NCI-H748 (cell line): Measurements from ENCODE around the gene PLA2R1.

Source experiments
- DNase-seq: peaks from one replicate; lab custom pipeline; 2025; ENCODE audit not compliant: unreplicated experiment; lab: John Stamatoyannopoulos, UW

Gene PLA2R1

GRCh38 chr2:159938395-159938794, 124.0 kb downstream of the PLA2R1 start:
- DNase-seq, result no peak

- no peak for DNase-seq
Observed at GRCh38 chr2:159936471-159936870, 125.9 kb downstream of the PLA2R1 start.

GRCh38 chr2:159933727-159934049, 128.7 kb downstream of the PLA2R1 start:
- no peak for DNase-seq

- DNase-seq, result no peak
Observed at GRCh38 chr2:159933040-159933726, 129.2 kb downstream of the PLA2R1 start.

GRCh38 chr2:159926695-159927094, 135.7 kb downstream of the PLA2R1 start:
- DNase-seq, result no peak

GRCh38 chr2:159925975-159926374, 136.4 kb downstream of the PLA2R1 start:
- peak; percentile 22 for DNase-seq

GRCh38 chr2:159922563-159922962, 139.9 kb downstream of the PLA2R1 start:
- DNase-seq, result no peak

- DNase-seq, result peak; percentile 76
Observed at GRCh38 chr2:159921752-159922404, 140.5 kb downstream of the PLA2R1 start.

GRCh38 chr2:159916511-159916910, 145.9 kb downstream of the PLA2R1 start:
- no peak for DNase-seq

- no peak for DNase-seq
Observed at GRCh38 chr2:159913900-159914299, 148.5 kb downstream of the PLA2R1 start.

- DNase-seq, result no peak
Observed at GRCh38 chr2:159912580-159912979, 149.8 kb downstream of the PLA2R1 start.

GRCh38 chr2:159910951-159911350, 151.5 kb downstream of the PLA2R1 start:
- DNase-seq, result no peak

GRCh38 chr2:159908623-159909022, 153.8 kb downstream of the PLA2R1 start:
- DNase-seq, result no peak

- peak; percentile 60 for DNase-seq
Observed at GRCh38 chr2:159907909-159908308, 154.5 kb downstream of the PLA2R1 start.

- DNase-seq, result no peak
Observed at GRCh38 chr2:159905926-159906714, 156.3 kb downstream of the PLA2R1 start.

- DNase-seq, result no peak
Observed at GRCh38 chr2:159904959-159905305, 157.5 kb downstream of the PLA2R1 start.

GRCh38 chr2:159904127-159904958, 158.1 kb downstream of the PLA2R1 start, which contains the start of gene LY75:
TSS of gene LY75 (minus strand) at chr2:159904756.
- DNase-seq, result peak; percentile 61

- DNase-seq, result peak; percentile 48
Observed at GRCh38 chr2:159903443-159904126, 158.8 kb downstream of the PLA2R1 start.

- peak; percentile 87 for DNase-seq
Observed at GRCh38 chr2:159902722-159903121, 159.7 kb downstream of the PLA2R1 start.

GRCh38 chr2:159900343-159900742, 162.1 kb downstream of the PLA2R1 start:
- no peak for DNase-seq

- no peak for DNase-seq
Observed at GRCh38 chr2:159898441-159898840, 164.0 kb downstream of the PLA2R1 start.
